A673 (cell line): ENCODE results near the gene GMDS.

ENCODE experiments used
- EZH2 ChIP-seq: fragments of 200-600 bp; sonication (generic); IDR thresholded peaks from 2 replicates; pipeline ENCODE4 v1.6.1; 2017; ENCODE audit warnings: borderline replicate concordance, low read depth, mild to moderate bottlenecking, mixed read lengths, antibody characterized with exemption, low read length; ENCODE audit not compliant: poor library complexity, severe bottlenecking
- TF ChIP-seq, protein P1 (sequence below): fragments of 300-800, 200-600 bp; sonication (generic); conservative IDR thresholded peaks from 2 replicates; pipeline ENCODE4 v1.5.1; 2017; ENCODE audit warnings: low read depth, mild to moderate bottlenecking, antibody characterized with exemption, low read length, moderate library complexity, mixed read lengths

DNA sequence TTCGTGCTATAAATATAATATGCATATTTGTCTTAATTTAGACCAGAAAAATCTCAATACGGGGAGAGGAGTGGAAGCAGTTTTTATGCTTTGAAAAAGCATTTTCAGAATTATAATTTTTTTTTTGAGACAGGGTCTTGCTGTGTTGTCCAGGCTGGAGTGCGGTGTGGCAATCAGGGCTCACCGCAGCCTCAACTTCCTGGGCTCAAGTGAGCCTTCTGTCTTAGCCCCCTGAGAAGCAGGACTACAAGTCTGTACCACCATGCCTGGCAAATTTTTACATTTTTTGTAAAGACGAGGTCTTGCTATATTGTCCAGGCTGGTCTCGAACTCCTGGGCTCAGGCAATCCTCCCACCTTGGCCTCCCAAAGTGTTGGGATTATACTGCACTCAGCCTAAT, 438.5 kb downstream of the GMDS start:
- no peak for TF ChIP-seq EZH2
- TF ChIP-seq, protein P1, sequence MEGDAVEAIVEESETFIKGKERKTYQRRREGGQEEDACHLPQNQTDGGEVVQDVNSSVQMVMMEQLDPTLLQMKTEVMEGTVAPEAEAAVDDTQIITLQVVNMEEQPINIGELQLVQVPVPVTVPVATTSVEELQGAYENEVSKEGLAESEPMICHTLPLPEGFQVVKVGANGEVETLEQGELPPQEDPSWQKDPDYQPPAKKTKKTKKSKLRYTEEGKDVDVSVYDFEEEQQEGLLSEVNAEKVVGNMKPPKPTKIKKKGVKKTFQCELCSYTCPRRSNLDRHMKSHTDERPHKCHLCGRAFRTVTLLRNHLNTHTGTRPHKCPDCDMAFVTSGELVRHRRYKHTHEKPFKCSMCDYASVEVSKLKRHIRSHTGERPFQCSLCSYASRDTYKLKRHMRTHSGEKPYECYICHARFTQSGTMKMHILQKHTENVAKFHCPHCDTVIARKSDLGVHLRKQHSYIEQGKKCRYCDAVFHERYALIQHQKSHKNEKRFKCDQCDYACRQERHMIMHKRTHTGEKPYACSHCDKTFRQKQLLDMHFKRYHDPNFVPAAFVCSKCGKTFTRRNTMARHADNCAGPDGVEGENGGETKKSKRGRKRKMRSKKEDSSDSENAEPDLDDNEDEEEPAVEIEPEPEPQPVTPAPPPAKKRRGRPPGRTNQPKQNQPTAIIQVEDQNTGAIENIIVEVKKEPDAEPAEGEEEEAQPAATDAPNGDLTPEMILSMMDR: no peak
